Right lobe of liver (tissue), 4 donors: ENCODE results near the gene MYL10.

Source experiments
- CTCF ChIP-seq, 4 donors: fragments of 200-600 bp in 3 of 4; fragments of 450-650 bp in 1 of 4; IDR thresholded peaks; one replicate each; pipeline versions ENCODE4 v1.5.1 to v1.8.0; 2016 to 2022; ENCODE audit warnings: antibody characterized with exemption in 4 of 4, mild to moderate bottlenecking in 2 of 4
- POLR2A ChIP-seq: fragments of 450-650 bp; IDR thresholded peaks from one replicate; pipeline ENCODE4 v1.6.1; 2017; ENCODE audit warnings: antibody characterized with exemption, mild to moderate bottlenecking
- donor health status: DM: no; HTN: no; CAD: no.
- donor health status: DM: no; HTN: no; CAD: no.
- donor health status: DM: no; HTN: yes; CAD: no.

GRCh38 chr7:101669307-101669706, 40.2 kb upstream of the MYL10 start:
- TF ChIP-seq CTCF (IDR thresholded peaks at IDR 0.05) = peak in 2 of 4 donors; percentile 10 to 29
- no peak for TF ChIP-seq POLR2A
